ENCODE data around the gene CBS. TPM values are rescaled to one million over a fixed set of nuclear protein-coding genes. Genes with fewer than 3 reads are reported as not detected.
"Not testable (repeated sequence)": the region's sequence is repeated elsewhere in the genome, so short reads cannot be mapped to it uniquely, and the experiment has no call there.

Gene CBS
- total RNA-seq (9.2 TPM), polyA plus RNA-seq (18.5 TPM)

DNA sequence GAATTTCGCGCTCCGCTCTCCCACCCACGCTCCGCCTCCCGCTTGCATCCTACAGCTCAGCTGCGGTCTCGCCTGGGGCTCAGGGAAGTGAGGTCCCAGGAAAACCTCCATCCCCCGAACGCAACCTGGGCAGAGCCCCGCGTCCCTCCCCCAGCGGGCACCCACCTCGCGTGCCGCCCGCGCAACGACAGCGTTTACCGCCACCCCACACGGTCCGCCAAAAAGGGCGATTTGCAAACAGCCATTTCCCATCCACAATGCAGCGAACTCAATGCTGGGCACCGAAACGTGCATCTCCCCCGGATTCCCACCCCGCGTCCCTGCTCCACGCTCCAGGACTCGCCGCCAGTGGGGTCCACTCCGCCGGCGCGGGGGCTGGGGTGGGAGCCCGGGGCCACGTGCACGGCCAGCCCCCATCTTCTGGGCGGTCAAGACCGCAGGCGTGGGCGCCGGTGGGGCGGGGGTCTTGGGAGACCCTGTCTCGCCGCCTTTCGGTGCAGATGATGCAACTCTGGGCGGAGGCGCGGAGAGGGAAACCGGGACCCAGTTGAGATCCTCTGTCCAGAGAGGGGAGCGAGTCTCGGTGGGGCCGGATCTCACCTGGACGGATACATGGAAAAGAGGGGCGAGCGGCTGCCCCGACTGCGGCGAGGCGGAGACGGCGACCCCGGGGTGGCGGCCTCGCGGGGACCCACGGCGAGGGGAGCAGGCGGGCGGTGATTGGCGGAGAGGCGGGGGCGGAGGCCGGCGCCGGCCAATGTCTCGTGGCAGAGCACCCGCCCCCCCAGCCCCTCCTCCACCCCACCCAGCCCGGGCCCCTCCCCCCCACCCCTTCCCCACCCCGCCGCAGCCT is at the start of gene CBS:
Gene CBS (minus strand): TSS at position 666 of the 853 bp plus-strand sequence. CDS start 3,642 bp downstream, outside the sequence.
- no CpG with 5 or more reads among the region's 84 CpGs for WGBS
- H3K4me1 ChIP-seq (ENCODE audit: insufficient read depth); H3K27ac ChIP-seq (ENCODE audit: low read depth); H3K4me3 ChIP-seq (ENCODE audit: low read depth, low read length); H3K36me3 ChIP-seq (ENCODE audit: insufficient read depth); DNase-seq (ENCODE audit: extremely low spot score): not testable (repeated sequence)

DNA sequence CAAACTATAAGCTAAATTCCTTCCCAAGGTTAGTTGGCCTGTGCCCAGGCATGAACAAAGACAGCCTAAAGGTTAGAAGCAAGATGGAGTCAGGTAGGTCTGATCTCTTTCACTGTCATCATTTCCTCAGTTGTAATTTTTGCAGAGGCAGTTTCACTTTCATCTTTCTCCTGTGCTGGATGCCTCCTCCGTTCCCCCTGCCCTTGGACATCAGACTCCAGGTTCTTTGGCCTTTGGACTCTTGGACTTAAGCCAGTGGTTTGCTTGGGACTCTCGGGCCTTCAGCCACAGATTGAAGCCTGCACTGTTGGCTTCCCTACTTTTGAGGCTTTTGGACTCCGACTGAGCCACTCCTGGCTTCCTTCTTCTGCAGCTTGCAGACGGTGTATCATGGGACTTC is 40.3 kb upstream of the CBS start:
- H3K4me1 ChIP-seq (ENCODE audit: insufficient read depth); H3K36me3 ChIP-seq (ENCODE audit: insufficient read depth); H3K27ac ChIP-seq (ENCODE audit: low read depth); DNase-seq (ENCODE audit: extremely low spot score); H3K4me3 ChIP-seq (ENCODE audit: low read depth, low read length): not testable (repeated sequence)
- WGBS: no CpG with 5 or more reads among the region's 4 CpGs

DNA sequence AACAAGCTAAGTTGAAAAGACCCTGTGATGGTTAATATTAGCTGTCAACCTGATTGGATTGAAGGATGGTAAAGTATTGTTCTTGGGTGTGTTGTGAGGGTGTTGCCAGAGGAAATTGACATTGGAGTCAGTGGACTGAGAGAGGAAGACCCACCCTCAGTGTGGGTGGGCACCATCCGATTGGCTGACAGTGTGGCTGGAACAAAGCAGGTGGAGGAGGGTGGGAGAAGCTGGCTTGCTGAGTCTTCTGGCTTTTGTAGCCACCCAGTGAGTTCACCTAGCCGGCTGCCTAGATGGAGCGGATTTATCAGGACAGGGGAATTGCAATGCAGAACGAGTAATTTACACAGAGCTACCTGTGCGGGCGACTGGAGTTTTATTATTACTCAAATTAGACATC is 38.8 kb upstream of the CBS start:
- H3K4me3 ChIP-seq (ENCODE audit: low read depth, low read length); DNase-seq (ENCODE audit: extremely low spot score); H3K36me3 ChIP-seq (ENCODE audit: insufficient read depth); H3K4me1 ChIP-seq (ENCODE audit: insufficient read depth); H3K27ac ChIP-seq (ENCODE audit: low read depth): not testable (repeated sequence)
- 74% methylated on average over 5 of the region's 6 CpGs for WGBS

DNA sequence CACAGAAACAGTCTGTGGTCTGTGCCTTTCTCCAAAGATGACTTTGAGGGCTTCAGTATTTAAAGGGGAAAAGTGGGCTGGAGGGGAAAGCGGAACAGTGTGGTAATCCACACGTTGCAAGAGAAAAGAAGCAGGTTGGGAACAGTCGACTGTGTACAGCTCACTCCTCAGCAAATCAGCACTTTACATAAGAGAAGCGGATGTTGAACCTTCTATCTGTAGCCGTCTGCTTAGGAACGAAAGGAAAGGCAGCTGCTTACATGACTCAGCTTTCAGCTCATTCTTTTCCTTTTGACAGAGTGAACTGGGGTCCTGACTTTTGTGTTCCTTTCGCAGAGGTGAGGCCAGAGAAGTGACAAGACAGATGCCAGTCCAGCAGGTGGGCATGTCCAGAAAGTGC is 33.4 kb upstream of the CBS start:
- H3K27ac ChIP-seq (ENCODE audit: low read depth); H3K4me3 ChIP-seq (ENCODE audit: low read depth, low read length); H3K4me1 ChIP-seq (ENCODE audit: insufficient read depth); DNase-seq (ENCODE audit: extremely low spot score); H3K36me3 ChIP-seq (ENCODE audit: insufficient read depth): not testable (repeated sequence)
- no CpG with 5 or more reads among the region's 7 CpGs for WGBS

DNA sequence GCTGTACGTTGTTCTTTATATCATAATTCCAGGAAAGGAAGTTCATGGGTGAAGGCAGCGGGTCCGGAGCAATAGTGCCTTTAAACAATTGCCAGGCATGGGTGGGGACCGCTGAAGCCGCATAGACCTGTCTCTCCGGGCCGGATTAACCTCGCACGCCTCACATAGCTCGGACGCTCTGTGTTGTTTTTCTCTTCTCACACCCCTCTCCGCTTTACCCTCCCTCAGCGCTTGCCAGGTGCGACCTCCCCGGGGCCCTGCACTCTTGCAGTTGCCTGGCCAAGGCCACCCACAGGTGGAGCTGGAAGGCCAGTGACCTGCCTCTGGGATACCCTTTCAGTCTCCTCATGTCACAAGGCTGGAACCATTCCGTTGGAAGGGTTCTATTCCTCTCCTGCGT is 32.5 kb upstream of the CBS start:
- H3K4me3 ChIP-seq (ENCODE audit: low read depth, low read length); H3K27ac ChIP-seq (ENCODE audit: low read depth); H3K36me3 ChIP-seq (ENCODE audit: insufficient read depth); DNase-seq (ENCODE audit: extremely low spot score); H3K4me1 ChIP-seq (ENCODE audit: insufficient read depth): not testable (repeated sequence)
- WGBS: no CpG with 5 or more reads among the region's 17 CpGs

DNA sequence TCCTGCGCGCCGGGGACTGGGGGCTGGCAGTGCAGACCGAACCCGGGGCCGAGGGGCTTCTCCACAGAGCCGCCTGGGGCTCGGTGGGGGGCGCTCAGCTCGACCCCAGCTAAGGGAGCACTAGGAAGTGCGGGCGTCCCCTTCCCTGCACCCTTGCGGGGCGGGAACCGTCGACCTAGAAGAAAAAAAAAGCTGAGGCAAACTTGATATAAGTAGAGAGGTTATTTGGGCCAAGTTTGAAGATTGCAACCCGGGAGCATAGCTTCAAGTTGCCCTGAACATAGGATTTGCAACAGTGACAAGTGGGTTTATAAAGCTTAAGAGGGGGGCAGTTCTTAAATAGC is 32.1 kb upstream of the CBS start:
- not testable (repeated sequence) for H3K27ac ChIP-seq (ENCODE audit: low read depth); H3K36me3 ChIP-seq (ENCODE audit: insufficient read depth); DNase-seq (ENCODE audit: extremely low spot score); H3K4me3 ChIP-seq (ENCODE audit: low read depth, low read length); H3K4me1 ChIP-seq (ENCODE audit: insufficient read depth)
- WGBS: no CpG with 5 or more reads among the region's 17 CpGs

DNA sequence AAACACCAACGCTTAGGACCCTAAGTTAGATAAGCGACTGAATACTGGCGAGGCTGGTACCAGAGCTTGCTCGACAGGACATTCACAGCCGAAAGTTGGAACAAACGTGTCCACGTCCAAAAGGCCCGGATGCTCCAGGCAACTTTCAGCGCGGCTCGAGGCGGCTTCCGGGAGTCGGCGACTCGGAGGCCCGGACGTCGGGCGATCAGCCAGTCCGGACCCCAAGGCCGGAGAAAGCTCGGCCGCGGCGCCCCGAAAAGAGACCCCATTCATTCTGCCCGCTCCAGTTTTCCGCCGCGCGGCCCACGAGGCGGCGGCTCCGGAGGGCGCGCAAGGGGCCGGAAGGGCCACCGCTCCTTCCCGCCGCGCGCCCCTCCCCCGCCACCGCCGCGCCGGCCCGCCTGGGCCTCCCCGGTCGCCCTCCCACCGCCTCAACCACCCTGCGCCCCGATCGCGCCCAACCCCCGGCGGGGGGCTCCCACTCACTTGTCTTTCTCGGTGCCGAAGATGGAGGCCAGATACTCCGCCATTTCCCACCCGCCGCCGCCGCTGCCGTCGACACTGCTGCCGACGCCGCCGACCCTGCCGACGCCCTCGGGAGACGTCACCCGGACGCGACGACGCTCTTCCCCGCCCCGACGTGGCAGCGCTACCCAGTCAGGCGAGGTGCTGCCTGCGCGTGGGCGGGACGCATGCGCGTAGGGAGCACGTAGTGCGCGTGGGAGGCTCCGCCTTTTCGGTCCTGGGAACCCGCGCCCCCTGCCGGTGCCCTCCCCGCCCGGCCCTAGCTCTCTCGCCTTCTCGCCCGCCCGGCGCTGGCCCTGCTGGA is 31.5 kb upstream of the CBS start, which contains the start of gene U2AF1:
Gene U2AF1 (minus strand): TSS at position 606 of the 829 bp plus-strand sequence. CDS start 76 bp downstream, at position 530.
- H3K27ac ChIP-seq (ENCODE audit: low read depth): peak within 1 kb of the TSS; percentile 23
- peak within 1 kb of the TSS; percentile 33 for H3K4me3 ChIP-seq (ENCODE audit: low read depth, low read length)
- not testable (repeated sequence) for DNase-seq (ENCODE audit: extremely low spot score); H3K36me3 ChIP-seq (ENCODE audit: insufficient read depth); H3K4me1 ChIP-seq (ENCODE audit: insufficient read depth)
- 1% methylated on average over 23 of the region's 107 CpGs for WGBS

DNA sequence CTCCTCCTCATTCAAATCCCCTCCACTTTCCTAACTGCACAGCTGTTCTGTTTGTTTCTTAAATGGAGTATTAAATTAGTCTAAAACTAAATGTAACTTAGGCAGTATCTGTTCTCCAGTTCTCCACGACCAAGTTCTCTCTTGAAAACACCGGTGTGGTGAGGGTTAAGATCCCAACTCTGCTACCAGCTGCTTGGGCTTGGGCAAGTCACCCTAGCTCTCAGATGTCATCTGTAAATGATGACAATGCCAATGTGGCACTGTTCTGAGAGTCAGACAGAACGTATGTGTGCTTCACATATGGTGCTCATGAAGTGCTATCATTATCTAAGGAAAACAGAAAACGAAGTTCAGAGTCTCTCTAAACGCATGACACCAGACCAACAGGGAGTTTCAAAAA is 29.0 kb upstream of the CBS start:
- not testable (repeated sequence) for H3K4me1 ChIP-seq (ENCODE audit: insufficient read depth); DNase-seq (ENCODE audit: extremely low spot score); H3K36me3 ChIP-seq (ENCODE audit: insufficient read depth); H3K27ac ChIP-seq (ENCODE audit: low read depth); H3K4me3 ChIP-seq (ENCODE audit: low read depth, low read length)
- 68% methylated on average over 2 of the region's 5 CpGs for WGBS

DNA sequence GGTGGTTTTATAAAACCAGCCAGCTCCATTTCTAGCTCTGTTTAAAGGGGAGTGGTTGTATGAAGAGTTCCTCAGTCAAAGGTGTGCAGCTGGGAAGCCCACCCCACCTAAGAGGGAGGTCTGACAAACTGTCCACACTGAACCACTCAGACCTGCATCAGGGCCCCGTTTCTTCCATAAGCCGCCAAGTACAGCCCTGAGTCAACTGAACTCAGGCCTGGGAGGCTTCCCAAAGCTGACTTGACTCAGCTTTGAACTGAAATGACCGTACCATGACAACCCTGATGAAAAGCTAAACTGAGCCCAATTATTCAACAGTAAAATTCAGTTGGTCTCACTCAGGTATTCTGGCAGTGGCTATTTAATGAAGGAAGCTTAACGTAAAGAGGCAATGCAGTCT is 26.6 kb upstream of the CBS start:
- H3K36me3 ChIP-seq (ENCODE audit: insufficient read depth); H3K4me3 ChIP-seq (ENCODE audit: low read depth, low read length); DNase-seq (ENCODE audit: extremely low spot score); H3K27ac ChIP-seq (ENCODE audit: low read depth); H3K4me1 ChIP-seq (ENCODE audit: insufficient read depth): not testable (repeated sequence)
- WGBS: no CpG with 5 or more reads among the region's 4 CpGs

DNA sequence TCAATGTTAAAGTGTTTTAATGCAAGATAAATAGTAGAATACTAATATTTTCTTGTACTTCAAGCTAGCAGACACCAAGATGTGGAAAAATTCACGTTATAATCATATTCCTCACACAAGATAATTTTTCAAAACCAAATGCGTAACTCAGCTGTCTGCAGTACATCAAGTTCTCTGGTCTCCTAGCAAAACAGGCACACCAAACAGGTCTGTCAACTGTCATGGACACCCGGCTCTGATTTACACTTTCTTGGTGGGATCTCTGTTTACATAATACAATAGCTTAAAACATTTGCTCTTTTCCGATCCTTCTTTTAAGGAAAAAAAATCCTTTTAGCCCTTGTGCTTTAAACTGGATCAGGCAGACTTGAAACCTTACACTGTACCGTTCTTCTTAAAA is 26.0 kb upstream of the CBS start:
- not testable (repeated sequence) for DNase-seq (ENCODE audit: extremely low spot score); H3K4me3 ChIP-seq (ENCODE audit: low read depth, low read length); H3K27ac ChIP-seq (ENCODE audit: low read depth); H3K36me3 ChIP-seq (ENCODE audit: insufficient read depth); H3K4me1 ChIP-seq (ENCODE audit: insufficient read depth)
- WGBS: no CpG with 5 or more reads among the region's 5 CpGs

DNA sequence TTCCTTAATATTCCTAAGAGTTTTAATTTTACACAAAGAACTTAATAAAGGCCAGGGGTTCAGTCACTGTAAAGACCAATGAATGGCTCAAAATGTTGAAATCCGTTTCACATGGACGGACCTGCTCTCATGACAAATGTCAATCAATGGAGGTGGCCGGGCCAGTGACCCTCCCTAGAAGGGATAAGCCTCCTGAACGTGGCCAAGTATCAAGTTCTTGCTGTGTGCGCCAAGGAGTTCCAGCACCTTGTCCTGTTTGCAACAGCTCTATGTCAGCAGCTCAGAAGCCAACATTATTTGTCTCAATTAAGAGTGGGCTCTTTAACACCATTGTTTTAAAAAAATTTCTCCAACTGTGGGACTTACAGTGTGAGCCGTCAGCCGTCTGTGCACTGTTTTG is 25.4 kb upstream of the CBS start:
- no CpG with 5 or more reads among the region's 7 CpGs for WGBS
- H3K4me1 ChIP-seq (ENCODE audit: insufficient read depth); H3K4me3 ChIP-seq (ENCODE audit: low read depth, low read length); DNase-seq (ENCODE audit: extremely low spot score); H3K27ac ChIP-seq (ENCODE audit: low read depth); H3K36me3 ChIP-seq (ENCODE audit: insufficient read depth): not testable (repeated sequence)

DNA sequence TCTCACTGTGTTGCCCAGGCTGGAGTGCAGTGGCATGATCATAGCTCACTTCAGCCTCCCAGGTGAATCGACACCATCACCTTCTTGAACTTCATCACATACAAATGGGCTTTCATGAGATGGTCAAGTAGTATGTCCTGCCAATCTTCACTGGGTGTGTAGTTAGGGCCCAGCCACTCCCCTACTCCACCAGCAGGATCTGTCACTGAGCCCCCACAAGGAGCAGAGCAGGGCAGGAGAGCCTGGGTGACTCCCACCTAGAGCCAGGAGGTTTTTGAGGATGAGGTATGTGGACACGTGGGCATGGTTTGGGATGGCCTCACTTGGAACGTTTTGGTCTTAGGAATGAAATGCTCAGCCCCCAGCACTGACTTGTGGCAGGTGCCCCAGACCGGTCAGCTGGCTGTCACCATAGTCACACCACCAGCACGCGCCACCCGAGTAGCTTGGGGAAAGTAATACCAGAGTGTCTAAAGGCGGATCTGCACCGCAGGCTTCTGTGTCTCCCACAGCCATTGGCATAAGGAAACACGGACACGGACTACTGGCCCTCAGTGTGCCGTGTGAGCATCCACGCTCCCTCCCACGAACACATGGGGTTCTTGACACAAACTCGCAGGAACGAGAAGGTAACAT is 16.5 kb upstream of the CBS start:
- not testable (repeated sequence) for DNase-seq (ENCODE audit: extremely low spot score); H3K36me3 ChIP-seq (ENCODE audit: insufficient read depth); H3K27ac ChIP-seq (ENCODE audit: low read depth); H3K4me3 ChIP-seq (ENCODE audit: low read depth, low read length); H3K4me1 ChIP-seq (ENCODE audit: insufficient read depth)
- no CpG with 5 or more reads among the region's 16 CpGs for WGBS

DNA sequence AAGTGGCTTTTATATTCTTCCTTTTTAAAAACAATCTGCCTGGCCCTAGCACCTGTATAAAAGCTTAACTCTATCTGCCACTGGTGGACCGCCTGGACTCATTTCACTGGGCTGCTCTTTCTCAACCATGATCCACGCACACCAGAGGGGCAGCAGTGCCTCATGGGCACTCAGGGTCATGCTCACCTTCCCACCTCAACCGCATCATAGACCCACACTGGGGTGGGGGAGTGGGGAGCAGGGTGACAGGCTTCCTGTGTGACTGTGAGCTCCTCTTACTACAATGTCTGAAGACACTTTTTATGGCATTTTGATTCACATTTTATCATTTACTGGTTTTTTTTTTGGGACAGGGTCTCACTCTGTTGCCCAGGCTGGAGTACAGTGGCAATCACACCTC is 15.3 kb upstream of the CBS start:
- no CpG with 5 or more reads among the region's 3 CpGs for WGBS

More for the DNA sequence above, 15.3 kb upstream of the CBS start:
- not testable (repeated sequence) for H3K4me1 ChIP-seq (ENCODE audit: insufficient read depth); DNase-seq (ENCODE audit: extremely low spot score); H3K27ac ChIP-seq (ENCODE audit: low read depth); H3K4me3 ChIP-seq (ENCODE audit: low read depth, low read length); H3K36me3 ChIP-seq (ENCODE audit: insufficient read depth)

All from urinary bladder (tissue), 4 donors.